ENCODE results near the gene TBC1D23.

- peak; percentile 100 for TF ChIP-seq POLR2AphosphoS5 (IDR thresholded peaks at IDR 0.05)
- TF ChIP-seq CTCF (IDR thresholded peaks at IDR 0.05), result peak in 2 of 4 experiments; percentile 7 to 25
- TF ChIP-seq POLR2A (IDR thresholded peaks at IDR 0.05), result peak; percentile 88
Observed at GRCh38 chr3:100260685-100261484, at the start of gene TBC1D23.
